Measurements from ENCODE around the gene CBX4. TPM values are rescaled to one million over a fixed set of nuclear protein-coding genes. Genes with fewer than 3 reads are reported as not detected.

CBX4 gene
- total and polyA plus RNA-seq, 2 of the 13 experiments (the other 11 are each of a cell fraction or from before 2014, with no cell fraction given) = 25.8 to 50.8 TPM

- TF ChIP-seq SAP130 (CRISPR knock-in tag; IDR thresholded peaks at IDR 0.05; ENCODE audit: low read depth) (peak; percentile 88), HOXA5 (CRISPR knock-in tag; IDR thresholded peaks at IDR 0.05) (peak; percentile 84), NFKB2 (CRISPR knock-in tag; IDR thresholded peaks at IDR 0.05; ENCODE audit: borderline replicate concordance) (peak; percentile 59; the same call in 1 of the 2 replicates), ZNF552 (CRISPR knock-in tag; IDR thresholded peaks at IDR 0.05; ENCODE audit: borderline replicate concordance) (no peak), ZNF609 (CRISPR knock-in tag; IDR thresholded peaks at IDR 0.05; ENCODE audit: borderline replicate concordance) (peak; percentile 91), SRF (IDR thresholded peaks at IDR 0.05; ENCODE audit: low read depth, low read length) (peak; percentile 24; the same call in 1 of the 2 replicates), RFXANK (CRISPR knock-in tag; IDR thresholded peaks at IDR 0.05) (0 out of 2 replicates have a peak, but pooled peaks have one; percentile 76), CREM (IDR thresholded peaks at IDR 0.05) (peak; percentile 77; the same call in 1 of the 2 replicates), CREM (CRISPR knock-in tag; IDR thresholded peaks at IDR 0.05) (no peak), ZNF816 (CRISPR knock-in tag; IDR thresholded peaks at IDR 0.05; ENCODE audit: borderline replicate concordance) (0 out of 2 replicates have a peak, but pooled peaks have one; percentile 84), HMG20A (CRISPR knock-in tag; IDR thresholded peaks at IDR 0.05; ENCODE audit: borderline replicate concordance) (peak; percentile 90), DNMT3B (CRISPR knock-in tag; conservative IDR thresholded peaks at IDR 0.05) (peak; percentile 91; the same call in 1 of the 2 replicates), FOXM1 (CRISPR knock-in tag; IDR thresholded peaks at IDR 0.05) (no peak), MAF1 (CRISPR knock-in tag; IDR thresholded peaks at IDR 0.05; ENCODE audit: borderline replicate concordance) (no peak), ZNF629 (CRISPR knock-in tag; conservative IDR thresholded peaks at IDR 0.05) (peak; percentile 46; the same call in 1 of the 2 replicates), CCDC6 (CRISPR knock-in tag; IDR thresholded peaks at IDR 0.05) (no peak), ONECUT2 (CRISPR knock-in tag; IDR thresholded peaks at IDR 0.05) (peak; percentile 100), KDM3A (CRISPR knock-in tag; IDR thresholded peaks at IDR 0.05; ENCODE audit: low read depth) (peak; percentile 67; the same call in 1 of the 2 replicates), ZNF414 (CRISPR knock-in tag; IDR thresholded peaks at IDR 0.05) (peak; percentile 74; the same call in 1 of the 2 replicates)
- TF ChIP-seq, protein P1, sequence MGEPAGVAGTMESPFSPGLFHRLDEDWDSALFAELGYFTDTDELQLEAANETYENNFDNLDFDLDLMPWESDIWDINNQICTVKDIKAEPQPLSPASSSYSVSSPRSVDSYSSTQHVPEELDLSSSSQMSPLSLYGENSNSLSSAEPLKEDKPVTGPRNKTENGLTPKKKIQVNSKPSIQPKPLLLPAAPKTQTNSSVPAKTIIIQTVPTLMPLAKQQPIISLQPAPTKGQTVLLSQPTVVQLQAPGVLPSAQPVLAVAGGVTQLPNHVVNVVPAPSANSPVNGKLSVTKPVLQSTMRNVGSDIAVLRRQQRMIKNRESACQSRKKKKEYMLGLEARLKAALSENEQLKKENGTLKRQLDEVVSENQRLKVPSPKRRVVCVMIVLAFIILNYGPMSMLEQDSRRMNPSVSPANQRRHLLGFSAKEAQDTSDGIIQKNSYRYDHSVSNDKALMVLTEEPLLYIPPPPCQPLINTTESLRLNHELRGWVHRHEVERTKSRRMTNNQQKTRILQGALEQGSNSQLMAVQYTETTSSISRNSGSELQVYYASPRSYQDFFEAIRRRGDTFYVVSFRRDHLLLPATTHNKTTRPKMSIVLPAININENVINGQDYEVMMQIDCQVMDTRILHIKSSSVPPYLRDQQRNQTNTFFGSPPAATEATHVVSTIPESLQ (CRISPR knock-in tag; conservative IDR thresholded peaks at IDR 0.05) = no peak
Measured at GRCh38 chr17:79821331-79822095, 17.7 kb downstream of the CBX4 start (continued).
